ENCODE data around the gene KCNN4. TPM values are rescaled to one million over a fixed set of nuclear protein-coding genes. Genes with fewer than 3 reads are reported as not detected.

Gene KCNN4
- total RNA-seq, 1 donor from 2014 or later, result not detected

DNA sequence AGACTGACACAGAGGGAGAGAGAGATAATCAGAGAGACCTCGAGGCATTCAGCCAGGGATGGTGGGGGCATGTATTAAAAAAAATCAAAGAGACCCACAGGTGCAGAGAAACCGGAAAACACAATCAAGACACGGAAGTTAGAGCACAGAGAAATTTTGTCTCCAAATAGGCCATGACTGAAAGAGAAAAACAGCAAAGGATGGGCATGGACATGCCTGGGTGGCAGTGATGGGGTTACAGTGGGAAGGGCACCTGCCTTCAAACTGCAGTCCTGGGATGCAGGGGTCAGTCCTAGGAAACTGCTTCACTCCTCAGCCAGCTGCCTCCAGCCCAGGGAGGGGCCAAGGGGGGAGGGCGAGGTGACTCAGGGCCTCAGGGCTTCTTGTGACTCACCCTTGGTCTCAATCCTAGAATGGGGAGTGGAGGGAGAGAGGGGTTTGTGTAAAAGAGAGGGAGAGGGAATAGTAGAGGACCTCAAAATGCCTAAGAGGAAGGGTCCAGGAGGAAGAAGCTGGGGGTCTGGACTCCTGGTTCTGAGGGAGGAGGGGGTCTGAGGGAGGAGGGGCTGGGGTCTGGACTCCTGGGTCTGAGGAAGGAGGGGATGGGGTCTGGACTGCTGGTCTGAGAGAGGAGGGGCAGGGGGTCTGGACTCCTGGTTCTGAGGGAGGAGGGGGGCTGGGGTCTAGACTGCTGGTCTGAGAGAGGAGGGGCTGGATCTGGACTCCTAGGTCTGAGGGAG lies 3.6 kb upstream of the KCNN4 start:
- no peak overlapping the region for H3K4me3 Mint-ChIP-seq
- TF ChIP-seq EZH2phosphoT487 (IDR thresholded peaks at IDR 0.05) (no peak), EZH2 (IDR thresholded peaks at IDR 0.05) (no peak)
- TF ChIP-seq, protein P1, sequence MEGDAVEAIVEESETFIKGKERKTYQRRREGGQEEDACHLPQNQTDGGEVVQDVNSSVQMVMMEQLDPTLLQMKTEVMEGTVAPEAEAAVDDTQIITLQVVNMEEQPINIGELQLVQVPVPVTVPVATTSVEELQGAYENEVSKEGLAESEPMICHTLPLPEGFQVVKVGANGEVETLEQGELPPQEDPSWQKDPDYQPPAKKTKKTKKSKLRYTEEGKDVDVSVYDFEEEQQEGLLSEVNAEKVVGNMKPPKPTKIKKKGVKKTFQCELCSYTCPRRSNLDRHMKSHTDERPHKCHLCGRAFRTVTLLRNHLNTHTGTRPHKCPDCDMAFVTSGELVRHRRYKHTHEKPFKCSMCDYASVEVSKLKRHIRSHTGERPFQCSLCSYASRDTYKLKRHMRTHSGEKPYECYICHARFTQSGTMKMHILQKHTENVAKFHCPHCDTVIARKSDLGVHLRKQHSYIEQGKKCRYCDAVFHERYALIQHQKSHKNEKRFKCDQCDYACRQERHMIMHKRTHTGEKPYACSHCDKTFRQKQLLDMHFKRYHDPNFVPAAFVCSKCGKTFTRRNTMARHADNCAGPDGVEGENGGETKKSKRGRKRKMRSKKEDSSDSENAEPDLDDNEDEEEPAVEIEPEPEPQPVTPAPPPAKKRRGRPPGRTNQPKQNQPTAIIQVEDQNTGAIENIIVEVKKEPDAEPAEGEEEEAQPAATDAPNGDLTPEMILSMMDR (IDR thresholded peaks at IDR 0.05), result no peak
- Histone ChIP-seq H3K9ac (no peak overlapping the region), H3K79me2 (ENCODE audit: low read depth) (no peaks in the 10 kb centered on the region), H3K4me2 (no peak overlapping the region), H3K4me1 (no peaks in the 10 kb centered on the region), H4K20me1 (ENCODE audit: low read depth) (peaks cover 7% of the 10 kb centered on the region), H3K4me3 (no peak overlapping the region), H3K9me3 (ENCODE audit: low read depth) (no peaks in the 10 kb centered on the region), H2AFZ (replicated peaks) (no peak overlapping the region), H3K36me3 (no peaks in the 10 kb centered on the region), H3F3A (ENCODE audit: low read depth) (no peaks in the 10 kb centered on the region), H3K27me3 (no peaks in the 10 kb centered on the region), H3K27ac (no peak overlapping the region)
- H3K27me3 Mint-ChIP-seq (ENCODE audit: insufficient read depth, low read depth), result peaks cover 11% of the 10 kb centered on the region
- H3K27ac Mint-ChIP-seq, result no peak overlapping the region
- peaks cover 16% of the 10 kb centered on the region for H3K4me1 Mint-ChIP-seq
- DNase-seq (ENCODE audit: low spot score), result no peak
- H3K36me3 Mint-ChIP-seq, result no peaks in the 10 kb centered on the region
- no peaks in the 10 kb centered on the region for H3K9me3 Mint-ChIP-seq

GRCh38 chr19:43783636-43784035 lies 2.9 kb upstream of the KCNN4 start:
- H2AFZ ChIP-seq (replicated peaks), result no peak overlapping the region
- no peak overlapping the region for H3K4me3 ChIP-seq
- no peaks in the 10 kb centered on the region for H3F3A ChIP-seq (ENCODE audit: low read depth)
- no peaks in the 10 kb centered on the region for H3K4me1 ChIP-seq
- TF ChIP-seq, protein P1 (IDR thresholded peaks at IDR 0.05), result no peak
- TF ChIP-seq EZH2 (IDR thresholded peaks at IDR 0.05) (no peak), EZH2phosphoT487 (IDR thresholded peaks at IDR 0.05) (no peak)
- peaks cover 2% of the 10 kb centered on the region for H4K20me1 ChIP-seq (ENCODE audit: low read depth)
- no peaks in the 10 kb centered on the region for H3K9me3 ChIP-seq (ENCODE audit: low read depth)
- Mint-ChIP-seq H3K27ac (peak overlapping the region; percentile 0), H3K4me1 (peaks cover 18% of the 10 kb centered on the region), H3K27me3 (ENCODE audit: insufficient read depth, low read depth) (peaks cover 11% of the 10 kb centered on the region), H3K36me3 (no peaks in the 10 kb centered on the region), H3K4me3 (no peak overlapping the region), H3K9me3 (no peaks in the 10 kb centered on the region)
- H3K4me2 ChIP-seq, result no peak overlapping the region
- DNase-seq (ENCODE audit: low spot score), result no peak
- no peaks in the 10 kb centered on the region for H3K36me3 ChIP-seq
- H3K79me2 ChIP-seq (ENCODE audit: low read depth), result no peaks in the 10 kb centered on the region
- no peaks in the 10 kb centered on the region for H3K27me3 ChIP-seq
- no peak overlapping the region for H3K9ac ChIP-seq
- H3K27ac ChIP-seq, result no peak overlapping the region

DNA sequence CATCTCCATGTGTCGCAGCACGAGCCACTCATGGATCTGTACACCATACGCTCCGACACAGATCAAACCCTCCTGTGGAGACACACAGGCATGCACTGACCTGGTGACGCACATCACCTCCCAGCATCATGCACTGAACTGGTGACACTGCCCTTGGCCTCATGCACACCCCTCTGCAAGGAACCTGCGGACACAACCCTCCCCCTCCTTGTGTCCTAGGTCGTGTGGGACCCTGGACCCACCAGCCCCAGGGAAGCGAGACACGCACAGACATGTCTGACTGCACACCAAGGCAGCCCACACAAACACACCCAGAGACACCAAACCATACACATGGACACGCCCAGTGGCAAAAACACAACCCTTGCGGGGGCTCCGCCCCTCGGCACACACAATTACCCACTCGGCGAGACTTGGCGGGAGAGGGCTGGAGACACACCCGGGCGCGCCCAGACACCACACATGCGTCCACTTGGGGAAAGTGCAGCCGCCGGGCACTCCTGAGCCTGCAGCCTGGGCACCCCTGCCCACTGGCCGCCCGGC lies 2.0 kb upstream of the KCNN4 start:
- no peak for TF ChIP-seq EZH2phosphoT487 (IDR thresholded peaks at IDR 0.05)
- TF ChIP-seq, protein P1 (IDR thresholded peaks at IDR 0.05), result no peak
- DNase-seq (ENCODE audit: low spot score), result no peak
- Histone ChIP-seq H3K4me1 (peaks cover 3% of the 10 kb centered on the region), H3K4me3 (no peak overlapping the region), H3K79me2 (ENCODE audit: low read depth) (no peaks in the 10 kb centered on the region), H3K27ac (no peak overlapping the region), H4K20me1 (ENCODE audit: low read depth) (no peaks in the 10 kb centered on the region), H3K27me3 (no peaks in the 10 kb centered on the region), H3K9me3 (ENCODE audit: low read depth) (no peaks in the 10 kb centered on the region), H3K9ac (no peak overlapping the region), H3F3A (ENCODE audit: low read depth) (peaks cover 2% of the 10 kb centered on the region), H2AFZ (replicated peaks) (no peak overlapping the region), H3K36me3 (no peaks in the 10 kb centered on the region), H3K4me2 (no peak overlapping the region)
- Mint-ChIP-seq H3K36me3 (no peaks in the 10 kb centered on the region), H3K4me3 (no peak overlapping the region), H3K9me3 (no peaks in the 10 kb centered on the region), H3K27me3 (ENCODE audit: insufficient read depth, low read depth) (peaks cover 14% of the 10 kb centered on the region), H3K4me1 (peaks cover 25% of the 10 kb centered on the region), H3K27ac (peak overlapping the region; percentile 40)

All from neural progenitor cell (in vitro differentiated cells).